ENCODE data around the gene KBTBD8. TPM values are rescaled to one million over a fixed set of nuclear protein-coding genes. Genes with fewer than 3 reads are reported as not detected.
A peak's percentile ranks its signal among the peaks of the same experiment; 100 is the strongest.

The KBTBD8 gene, protein sequence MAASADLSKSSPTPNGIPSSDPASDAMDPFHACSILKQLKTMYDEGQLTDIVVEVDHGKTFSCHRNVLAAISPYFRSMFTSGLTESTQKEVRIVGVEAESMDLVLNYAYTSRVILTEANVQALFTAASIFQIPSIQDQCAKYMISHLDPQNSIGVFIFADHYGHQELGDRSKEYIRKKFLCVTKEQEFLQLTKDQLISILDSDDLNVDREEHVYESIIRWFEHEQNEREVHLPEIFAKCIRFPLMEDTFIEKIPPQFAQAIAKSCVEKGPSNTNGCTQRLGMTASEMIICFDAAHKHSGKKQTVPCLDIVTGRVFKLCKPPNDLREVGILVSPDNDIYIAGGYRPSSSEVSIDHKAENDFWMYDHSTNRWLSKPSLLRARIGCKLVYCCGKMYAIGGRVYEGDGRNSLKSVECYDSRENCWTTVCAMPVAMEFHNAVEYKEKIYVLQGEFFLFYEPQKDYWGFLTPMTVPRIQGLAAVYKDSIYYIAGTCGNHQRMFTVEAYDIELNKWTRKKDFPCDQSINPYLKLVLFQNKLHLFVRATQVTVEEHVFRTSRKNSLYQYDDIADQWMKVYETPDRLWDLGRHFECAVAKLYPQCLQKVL
- 1.4 to 2.7 TPM (median 1.5 TPM) in 3 replicates for total RNA-seq

DNA sequence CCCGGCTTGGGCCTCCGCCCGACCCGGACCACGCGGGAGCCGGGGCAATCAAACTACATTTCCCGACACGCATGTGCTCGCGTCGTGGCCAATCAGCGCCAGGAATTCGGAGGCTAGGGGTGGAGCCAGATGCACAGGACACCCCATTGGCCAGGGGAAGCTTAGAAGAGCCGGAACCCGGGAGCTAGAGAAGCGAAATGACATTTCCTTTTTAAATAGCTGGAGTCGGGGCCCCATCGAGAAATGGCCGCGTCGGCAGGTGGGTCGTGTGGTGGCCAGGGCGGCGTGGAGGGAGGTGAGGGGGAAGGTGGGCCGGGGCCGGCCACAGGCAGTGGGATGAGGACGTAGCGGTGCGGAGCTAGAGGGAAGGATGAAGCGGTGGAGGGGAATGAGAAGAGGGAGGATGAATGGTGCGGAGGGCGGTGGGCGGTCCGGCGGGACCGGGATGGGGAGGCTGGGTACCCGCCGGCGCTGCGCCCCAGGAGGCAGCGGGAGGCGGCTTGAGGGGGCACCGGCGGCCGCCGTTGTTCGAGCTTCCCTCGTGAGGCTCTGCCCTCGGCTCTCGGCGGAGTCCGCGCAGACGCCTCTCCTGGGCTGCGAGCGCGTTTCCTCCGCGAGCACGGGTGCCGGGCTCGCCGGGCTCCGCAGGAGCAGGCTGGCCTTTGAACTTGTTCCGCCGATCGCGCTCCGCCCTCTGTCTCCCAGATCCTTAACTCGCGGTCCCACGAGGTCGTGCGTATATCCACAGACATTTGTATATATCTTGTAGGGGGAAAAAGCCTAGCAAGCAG, at the start of gene KBTBD8:
Gene KBTBD8, plus strand, starts transcription at position 195 of the 791 bp plus-strand sequence. Its CDS starts 49 bp downstream, at position 244.
- TF ChIP-seq, protein P1, sequence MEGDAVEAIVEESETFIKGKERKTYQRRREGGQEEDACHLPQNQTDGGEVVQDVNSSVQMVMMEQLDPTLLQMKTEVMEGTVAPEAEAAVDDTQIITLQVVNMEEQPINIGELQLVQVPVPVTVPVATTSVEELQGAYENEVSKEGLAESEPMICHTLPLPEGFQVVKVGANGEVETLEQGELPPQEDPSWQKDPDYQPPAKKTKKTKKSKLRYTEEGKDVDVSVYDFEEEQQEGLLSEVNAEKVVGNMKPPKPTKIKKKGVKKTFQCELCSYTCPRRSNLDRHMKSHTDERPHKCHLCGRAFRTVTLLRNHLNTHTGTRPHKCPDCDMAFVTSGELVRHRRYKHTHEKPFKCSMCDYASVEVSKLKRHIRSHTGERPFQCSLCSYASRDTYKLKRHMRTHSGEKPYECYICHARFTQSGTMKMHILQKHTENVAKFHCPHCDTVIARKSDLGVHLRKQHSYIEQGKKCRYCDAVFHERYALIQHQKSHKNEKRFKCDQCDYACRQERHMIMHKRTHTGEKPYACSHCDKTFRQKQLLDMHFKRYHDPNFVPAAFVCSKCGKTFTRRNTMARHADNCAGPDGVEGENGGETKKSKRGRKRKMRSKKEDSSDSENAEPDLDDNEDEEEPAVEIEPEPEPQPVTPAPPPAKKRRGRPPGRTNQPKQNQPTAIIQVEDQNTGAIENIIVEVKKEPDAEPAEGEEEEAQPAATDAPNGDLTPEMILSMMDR (IDR thresholded peaks at IDR 0.05; ENCODE audit: unreplicated experiment) = no peak
- H3K27ac Mint-ChIP-seq = peak within 1 kb of the TSS; percentile 74
- peaks cover 18% of the 10 kb centered on the region for H3K27me3 Mint-ChIP-seq (ENCODE audit: low read depth)
- H3K4me3 Mint-ChIP-seq = peak within 1 kb of the TSS; percentile 91
- no peaks in the 10 kb centered on the region for H3K9me3 Mint-ChIP-seq
- H3K4me1 Mint-ChIP-seq = peaks cover 4% of the 10 kb centered on the region
- no peaks in the 10 kb centered on the region for H3K36me3 Mint-ChIP-seq
- DNase-seq (ENCODE audit: low spot score in 2 of 2, unreplicated experiment in 2 of 2) = peak; percentile 95 to 97

DNA sequence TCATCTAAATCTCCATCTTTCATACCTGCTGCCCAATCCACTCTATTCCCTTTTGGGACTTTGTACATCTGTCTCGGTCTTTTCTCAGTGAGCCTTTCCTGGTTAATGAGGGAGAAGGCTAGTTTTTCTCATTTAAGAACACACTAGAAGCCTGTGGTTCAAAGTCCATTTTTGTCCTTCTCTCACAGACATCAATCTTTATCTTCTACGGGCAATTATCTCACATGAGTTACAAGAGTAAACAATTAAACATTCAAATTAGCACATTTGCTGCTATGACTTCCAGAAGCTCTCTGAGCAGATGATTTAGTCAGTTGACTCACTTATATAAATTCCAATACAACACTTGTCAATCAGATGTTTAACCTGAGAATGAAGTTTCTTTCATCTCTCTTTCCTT, 49.3 kb upstream of the KBTBD8 start:
- peaks cover 2% of the 10 kb centered on the region for H3K9me3 Mint-ChIP-seq
- no peaks in the 10 kb centered on the region for H3K36me3 Mint-ChIP-seq
- no peak overlapping the region for H3K27ac Mint-ChIP-seq
- DNase-seq (ENCODE audit: low spot score in 2 of 2, unreplicated experiment in 2 of 2) = no peak
- H3K4me3 Mint-ChIP-seq = no peak overlapping the region
- H3K4me1 Mint-ChIP-seq = no peaks in the 10 kb centered on the region
- TF ChIP-seq, protein P1 (IDR thresholded peaks at IDR 0.05; ENCODE audit: unreplicated experiment) = no peak
- H3K27me3 Mint-ChIP-seq (ENCODE audit: low read depth) = no peaks in the 10 kb centered on the region

DNA sequence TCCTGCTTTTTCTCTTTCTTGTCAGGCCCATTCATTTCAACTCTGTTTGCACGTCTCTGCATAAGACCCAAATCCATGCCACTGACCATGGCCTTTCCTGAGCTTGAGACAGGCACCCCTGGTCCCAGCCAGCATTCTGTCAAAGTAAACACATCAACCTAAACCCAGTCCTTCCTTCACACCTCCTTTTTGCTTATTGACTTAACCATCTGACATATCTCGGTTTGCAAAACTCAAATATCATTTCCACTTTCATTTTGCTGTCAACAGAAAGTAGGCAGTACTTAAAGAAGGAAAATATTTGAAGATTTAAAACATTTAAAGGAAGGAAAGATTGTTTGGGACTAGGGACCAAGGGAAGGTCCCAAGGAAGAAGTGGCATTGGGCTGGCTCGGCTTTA, 48.2 kb upstream of the KBTBD8 start:
- no peaks in the 10 kb centered on the region for H3K36me3 Mint-ChIP-seq
- TF ChIP-seq, protein P1 (IDR thresholded peaks at IDR 0.05; ENCODE audit: unreplicated experiment) = no peak
- H3K27me3 Mint-ChIP-seq (ENCODE audit: low read depth) = no peaks in the 10 kb centered on the region
- DNase-seq (ENCODE audit: low spot score in 2 of 2, unreplicated experiment in 2 of 2) = no peak
- no peaks in the 10 kb centered on the region for H3K4me1 Mint-ChIP-seq
- no peak overlapping the region for H3K4me3 Mint-ChIP-seq
- H3K27ac Mint-ChIP-seq = no peak overlapping the region
- no peaks in the 10 kb centered on the region for H3K9me3 Mint-ChIP-seq

DNA sequence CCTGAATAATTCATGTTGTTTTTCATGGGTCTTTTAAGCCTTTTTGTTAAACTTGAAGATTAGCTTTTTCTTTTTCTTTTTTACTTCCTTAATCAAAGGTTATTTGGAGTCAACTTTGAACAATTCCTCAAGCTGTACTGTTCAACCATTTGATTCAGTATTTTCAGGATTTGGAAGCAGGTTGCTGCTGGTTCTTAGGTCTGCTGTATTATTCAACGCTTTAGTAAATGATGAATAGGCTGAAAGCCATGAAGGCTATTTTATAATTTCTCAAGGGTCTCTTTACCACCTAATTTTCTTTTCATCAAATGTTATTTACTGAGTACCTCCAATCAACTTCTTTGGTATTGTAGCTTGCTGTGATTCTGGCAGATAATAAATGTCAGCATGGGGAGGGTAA, 45.8 kb upstream of the KBTBD8 start:
- Mint-ChIP-seq H3K36me3 (no peaks in the 10 kb centered on the region), H3K27ac (no peak overlapping the region), H3K4me1 (no peaks in the 10 kb centered on the region), H3K4me3 (no peak overlapping the region), H3K27me3 (ENCODE audit: low read depth) (peaks cover under 1% of the 10 kb centered on the region), H3K9me3 (no peaks in the 10 kb centered on the region)
- DNase-seq (ENCODE audit: low spot score in 2 of 2, unreplicated experiment in 2 of 2) = no peak
- TF ChIP-seq, protein P1 (IDR thresholded peaks at IDR 0.05; ENCODE audit: unreplicated experiment) = no peak

DNA sequence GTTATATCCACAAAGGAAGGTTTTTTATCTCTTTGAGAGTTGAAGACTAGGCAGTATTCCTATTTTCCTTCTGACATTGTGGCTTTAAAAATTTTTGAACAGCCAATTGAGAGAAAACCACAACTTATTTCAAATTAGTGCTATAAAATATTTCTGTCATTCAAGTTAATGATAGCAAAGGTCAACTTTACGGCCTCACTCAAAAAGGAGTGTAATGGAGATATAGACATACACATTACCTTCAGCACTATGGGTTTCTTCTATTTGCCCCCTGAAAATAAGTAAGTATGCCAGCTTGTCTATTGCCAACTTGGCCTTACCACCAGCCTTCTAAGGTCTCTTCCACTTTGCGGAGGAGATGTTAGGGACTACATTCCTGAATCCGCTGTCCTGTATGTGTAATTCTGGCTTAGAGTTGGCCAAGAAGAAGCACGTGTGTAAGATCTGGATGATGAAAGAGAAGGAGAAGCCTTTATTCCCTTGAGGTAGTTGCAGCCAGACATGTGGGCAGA, 44.1 kb upstream of the KBTBD8 start:
- no peak overlapping the region for H3K27ac Mint-ChIP-seq

More for the DNA sequence above, 44.1 kb upstream of the KBTBD8 start:
- DNase-seq (ENCODE audit: low spot score in 2 of 2, unreplicated experiment in 2 of 2) = no peak
- TF ChIP-seq, protein P1 (IDR thresholded peaks at IDR 0.05; ENCODE audit: unreplicated experiment) = no peak
- Mint-ChIP-seq H3K4me1 (no peaks in the 10 kb centered on the region), H3K27me3 (ENCODE audit: low read depth) (peaks cover 4% of the 10 kb centered on the region), H3K36me3 (no peaks in the 10 kb centered on the region), H3K9me3 (no peaks in the 10 kb centered on the region), H3K4me3 (no peak overlapping the region)
